Astrocyte of the spinal cord (primary cell): ENCODE measurements around the gene MALAT1.

Experiments
- DNase-seq: peaks from one replicate; pipeline ENCODE4 v3.0.0; 2011; ENCODE audit warnings: low read depth, low spot score
- H3K4me3 ChIP-seq: 2 replicates; pipeline ENCODE4 v1.5.1; 2011; ENCODE audit warnings: low read depth, mild to moderate bottlenecking, low read length, moderate library complexity
- in situ Hi-C: cut with HindIII; loops from 2 replicates; pipeline ENCODE4 v1.10.0; 2017; ENCODE audit warnings: low sequenced_read_pairs
- TF ChIP-seq, protein P1 (sequence below): IDR thresholded peaks from 2 replicates; pipeline ENCODE4 v1.5.1; 2012; ENCODE audit warnings: low read depth, mild to moderate bottlenecking, low read length, inconsistent platforms

Gene MALAT1

GRCh38 chr11:65488273-65489034 is 10.4 kb upstream of the MALAT1 start:
- TF ChIP-seq, protein P1, sequence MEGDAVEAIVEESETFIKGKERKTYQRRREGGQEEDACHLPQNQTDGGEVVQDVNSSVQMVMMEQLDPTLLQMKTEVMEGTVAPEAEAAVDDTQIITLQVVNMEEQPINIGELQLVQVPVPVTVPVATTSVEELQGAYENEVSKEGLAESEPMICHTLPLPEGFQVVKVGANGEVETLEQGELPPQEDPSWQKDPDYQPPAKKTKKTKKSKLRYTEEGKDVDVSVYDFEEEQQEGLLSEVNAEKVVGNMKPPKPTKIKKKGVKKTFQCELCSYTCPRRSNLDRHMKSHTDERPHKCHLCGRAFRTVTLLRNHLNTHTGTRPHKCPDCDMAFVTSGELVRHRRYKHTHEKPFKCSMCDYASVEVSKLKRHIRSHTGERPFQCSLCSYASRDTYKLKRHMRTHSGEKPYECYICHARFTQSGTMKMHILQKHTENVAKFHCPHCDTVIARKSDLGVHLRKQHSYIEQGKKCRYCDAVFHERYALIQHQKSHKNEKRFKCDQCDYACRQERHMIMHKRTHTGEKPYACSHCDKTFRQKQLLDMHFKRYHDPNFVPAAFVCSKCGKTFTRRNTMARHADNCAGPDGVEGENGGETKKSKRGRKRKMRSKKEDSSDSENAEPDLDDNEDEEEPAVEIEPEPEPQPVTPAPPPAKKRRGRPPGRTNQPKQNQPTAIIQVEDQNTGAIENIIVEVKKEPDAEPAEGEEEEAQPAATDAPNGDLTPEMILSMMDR, result no peak
- DNase-seq, result peak; percentile 78
- peak overlapping the region; percentile 2 for H3K4me3 ChIP-seq
- in situ Hi-C loops, result no loop called here

- TF ChIP-seq, protein P1, result no peak
- in situ Hi-C loops, result no loop called here
- DNase-seq, result peak; percentile 89
- H3K4me3 ChIP-seq, result no peak overlapping the region
These were observed 9.7 kb upstream of the MALAT1 start for GRCh38 chr11:65489035-65489705.

DNA sequence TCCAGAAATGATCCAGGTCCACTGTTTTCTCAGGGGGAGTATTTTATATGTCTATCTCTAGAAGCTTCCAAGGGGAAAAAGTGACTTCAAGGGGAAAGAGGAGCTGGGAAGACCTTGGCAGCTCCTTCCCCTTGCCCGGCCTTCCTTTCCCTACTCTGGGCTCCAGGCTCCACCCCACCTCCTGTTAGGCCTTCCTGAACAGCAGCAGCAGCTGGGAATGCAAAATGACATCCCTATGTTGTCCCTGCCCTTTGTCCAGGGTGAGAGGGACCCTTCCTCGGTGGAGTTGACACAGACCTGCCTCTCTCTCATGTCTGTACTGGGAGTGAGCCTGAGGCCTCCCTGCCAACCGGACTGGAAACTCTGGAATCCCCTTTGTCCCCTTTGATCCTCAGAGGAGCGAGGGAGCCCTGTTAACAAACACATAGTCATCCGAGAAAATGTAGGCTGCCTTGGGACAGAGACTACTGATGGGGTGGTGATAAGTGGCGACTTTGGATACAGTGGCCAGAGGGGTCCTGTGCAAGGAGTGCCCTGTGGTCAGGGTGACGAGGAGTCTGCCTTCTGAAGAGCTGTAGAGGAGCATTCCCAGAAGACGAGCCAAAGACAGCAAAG is 9.0 kb upstream of the MALAT1 start:
- H3K4me3 ChIP-seq, result no peak overlapping the region
- in situ Hi-C loops, result no loop called here
- peak; percentile 46 for DNase-seq

GRCh38 chr11:65491163-65491465 is 7.7 kb upstream of the MALAT1 start:
- in situ Hi-C loops, result no loop called here
- no peak overlapping the region for H3K4me3 ChIP-seq
- DNase-seq, result no peak
- TF ChIP-seq, protein P1, result no peak

More for the DNA sequence above, 9.0 kb upstream of the MALAT1 start:
- TF ChIP-seq, protein P1, result no peak

DNA sequence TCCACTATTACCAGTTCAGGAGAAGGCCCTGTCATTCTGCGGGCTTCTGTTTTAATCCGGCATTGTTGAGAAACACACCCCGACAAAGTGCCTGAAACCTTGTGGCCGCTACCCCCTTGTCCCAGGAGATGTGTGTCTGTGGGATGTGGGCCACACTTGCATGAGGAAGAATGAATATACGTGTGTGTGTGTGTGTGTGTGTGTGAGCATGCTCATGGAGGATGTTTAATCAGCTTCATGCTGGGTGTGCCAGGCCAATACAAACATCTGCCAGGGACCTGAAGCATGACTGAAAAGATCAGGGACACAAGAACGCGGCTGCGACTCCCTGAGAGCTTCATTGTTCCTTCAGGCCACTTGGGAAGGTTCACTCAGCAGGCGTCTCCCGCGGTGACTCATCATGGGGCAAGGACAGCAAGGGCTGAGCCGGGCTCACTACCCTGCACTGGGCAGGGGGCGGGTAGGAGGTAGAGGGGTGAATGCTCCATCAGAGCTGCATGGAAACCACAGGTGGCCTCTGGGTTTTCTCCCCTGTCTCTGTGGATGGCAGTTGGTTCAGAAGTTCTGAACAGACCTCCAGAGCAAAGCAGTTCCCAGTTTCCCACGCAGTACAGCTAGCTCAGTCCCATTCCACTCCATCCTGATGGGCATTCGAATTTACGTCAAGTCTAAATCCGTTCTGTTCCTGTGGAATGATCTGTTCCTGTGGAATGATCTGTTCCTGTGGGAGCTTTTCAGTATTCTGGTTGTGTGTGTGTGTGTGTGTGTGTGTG is 7.0 kb upstream of the MALAT1 start:
- TF ChIP-seq, protein P1, result no peak
- in situ Hi-C loops, result no loop called here
- no peak overlapping the region for H3K4me3 ChIP-seq
- peak; percentile 94 for DNase-seq

- H3K4me3 ChIP-seq, result no peak overlapping the region
- in situ Hi-C loops, result no loop called here
- no peak for DNase-seq
These were observed 6.5 kb upstream of the MALAT1 start for GRCh38 chr11:65492387-65492636.

More at GRCh38 chr11:65492387-65492636, 6.5 kb upstream of the MALAT1 start:
- TF ChIP-seq, protein P1, result no peak
